HCT116 (cell line): ENCODE measurements around the gene PASD1.

ENCODE experiments used
- CTCF ChIP-seq, 3 experiments: fragments of 200-600 bp in 1 of 3; sonication (generic) in 1 of 3; IDR thresholded peaks in 2 of 3; conservative IDR thresholded peaks in 1 of 3; 2 replicates each; pipeline ENCODE4 v1.5.1; 2012 to 2017; ENCODE audit warnings: low read depth in 2 of 3, low read length in 2 of 3, antibody characterized with exemption in 1 of 3, borderline replicate concordance in 1 of 3, control low read depth in 1 of 3, mild to moderate bottlenecking in 1 of 3, mixed read lengths in 1 of 3, mixed run types in 1 of 3, moderate library complexity in 1 of 3; ENCODE audit not compliant: insufficient read depth in 1 of 3
- EZH2 ChIP-seq: fragments of 200-600 bp; sonication (generic); IDR thresholded peaks from 2 replicates; pipeline ENCODE4 v1.6.1; 2017; ENCODE audit warnings: antibody characterized with exemption, mixed run types
- POLR2A ChIP-seq: IDR thresholded peaks from 2 replicates; pipeline ENCODE4 v1.7.0; 2011; ENCODE audit warnings: borderline replicate concordance; ENCODE audit not compliant: insufficient read depth, insufficient read length; ENCODE audit errors: extremely low read depth
- YY1 ChIP-seq: IDR thresholded peaks from 2 replicates; pipeline ENCODE4 v1.6.1; 2011; ENCODE audit warnings: low read length, low read depth, moderate library complexity, mild to moderate bottlenecking; ENCODE audit not compliant: insufficient replicate concordance; ENCODE audit errors: extremely low read depth

- TF ChIP-seq POLR2A (no peak), CTCF (IDR thresholded peaks at IDR 0.05 in 2 of 3, conservative IDR thresholded peaks at IDR 0.05 in 1 of 3; ENCODE audit: borderline replicate concordance in 1 of 3, insufficient read depth in 1 of 3, low read depth in 2 of 3, low read length in 2 of 3) (no peak), EZH2 (no peak), YY1 (no peak)
These were observed 140.7 kb downstream of the PASD1 start for GRCh38 chrX:151704041-151704663.
